GM19351 (cell line): ENCODE measurements around the gene PRKCD.

Source experiments
- ATAC-seq: cut with Tn5 transposase; IDR thresholded peaks from one replicate; pipeline ENCODE4 v1.9.1; 2021; ENCODE audit warnings: mild to moderate bottlenecking, moderate library complexity; ENCODE audit not compliant: unreplicated experiment

The PRKCD gene

GRCh38 chr3:53188720-53189119 lies 27.7 kb downstream of the PRKCD start:
- ATAC-seq, result no peak

GRCh38 chr3:53189276-53189675 lies 28.3 kb downstream of the PRKCD start:
- ATAC-seq, result no peak

GRCh38 chr3:53190659-53191058 lies 29.6 kb downstream of the PRKCD start:
- peak; percentile 73 for ATAC-seq

GRCh38 chr3:53191836-53192480 lies 30.9 kb downstream of the PRKCD start:
- ATAC-seq, result no peak

GRCh38 chr3:53192608-53193007 lies 31.6 kb downstream of the PRKCD start:
- ATAC-seq, result peak; percentile 43

- no peak for ATAC-seq
These were observed 32.6 kb downstream of the PRKCD start for GRCh38 chr3:53193466-53194209.

- ATAC-seq, result no peak
These were observed 33.4 kb downstream of the PRKCD start for GRCh38 chr3:53194210-53195065.

GRCh38 chr3:53195066-53195450 lies 34.0 kb downstream of the PRKCD start:
- ATAC-seq, result no peak

GRCh38 chr3:53195602-53196574 lies 34.9 kb downstream of the PRKCD start:
- no peak for ATAC-seq

GRCh38 chr3:53196575-53197407 lies 35.8 kb downstream of the PRKCD start:
- peak; percentile 45 for ATAC-seq

- no peak for ATAC-seq
These were observed 37.4 kb downstream of the PRKCD start for GRCh38 chr3:53198256-53198977.

- no peak for ATAC-seq
These were observed 38.0 kb downstream of the PRKCD start for GRCh38 chr3:53198996-53199395.

- ATAC-seq, result no peak
These were observed 38.8 kb downstream of the PRKCD start for GRCh38 chr3:53199834-53200233.

GRCh38 chr3:53200501-53201498 lies 39.8 kb downstream of the PRKCD start:
- no peak for ATAC-seq

GRCh38 chr3:53202331-53203015 lies 41.5 kb downstream of the PRKCD start:
- no peak for ATAC-seq

- ATAC-seq, result no peak
These were observed 51.0 kb downstream of the PRKCD start for GRCh38 chr3:53211706-53212702.
